Fibroblast of lung (primary cell): Measurements from ENCODE around the gene MLKL.

Experiments
- CTCF ChIP-seq, 2 donors: IDR thresholded peaks in 1 of 2; conservative IDR thresholded peaks in 1 of 2; 1 replicate in 1 of 2; 2 replicates in 1 of 2; pipeline ENCODE4 v1.5.1; 2011 to 2012; ENCODE audit warnings: low read length in 2 of 2, control low read depth in 1 of 2, inconsistent platforms in 1 of 2, low read depth in 1 of 2, mild to moderate bottlenecking in 1 of 2
- EZH2 ChIP-seq: IDR thresholded peaks from 2 replicates; pipeline ENCODE4 v1.5.1; 2012; ENCODE audit warnings: low read length, control low read depth, mild to moderate bottlenecking; ENCODE audit errors: missing control alignments

GRCh38 chr16:74641969-74642368, 58.7 kb downstream of the MLKL start:
- no peak for TF ChIP-seq CTCF (conservative IDR thresholded peaks at IDR 0.05 in 1 of 2, IDR thresholded peaks at IDR 0.05 in 1 of 2; ENCODE audit: low read depth in 1 of 2, low read length in 2 of 2)
- no peak for TF ChIP-seq EZH2
